Pancreas (tissue), 10 donors: ENCODE data around the gene CENPF. TPM values are rescaled to one million over a fixed set of nuclear protein-coding genes. Genes with fewer than 3 reads are reported as not detected.

Experiments
- ATAC-seq, 4 donors: fragments of 200-7000 bp; cut with Tn5 transposase; one replicate each; pipeline versions ENCODE4 v1.8.0 to v1.9.1; 2020; ENCODE audit warnings: mild to moderate bottlenecking in 4 of 4, moderate library complexity in 4 of 4
- DNase-seq, 6 donors: peaks; one replicate each; pipeline ENCODE4 v3.0.0-alpha.2; 2020
- FAIRE-seq: peaks from 2 replicates; lab custom pipeline; 2012; peaks lifted over from hg19 to GRCh38; lab: Jason Lieb, UNC
- H3K27ac ChIP-seq, 4 donors: fragments of 200-600 bp; sonication (generic); 1 replicate in 3 of 4; 2 replicates in 1 of 4; pipeline versions ENCODE4 v1.5.0 to v1.8.0; 2020
- H3K27me3 ChIP-seq, 4 donors: fragments of 200-600 bp; one replicate each; pipeline ENCODE4 v1.8.0; 2021
- H3K36me3 ChIP-seq, 3 donors: fragments of 200-600 bp; sonication (generic) in 1 of 3; one replicate each; pipeline versions ENCODE4 v1.5.0 to v1.8.0; 2020 to 2021
- H3K4me1 ChIP-seq, 3 donors: fragments of 200-600 bp; one replicate each; pipeline ENCODE4 v1.8.0; 2021
- H3K4me3 ChIP-seq, 4 donors: fragments of 200-600 bp; sonication (generic) in 2 of 4; one replicate each; pipeline versions ENCODE4 v1.5.0 to v1.8.0; 2020 to 2021
- H3K9me3 ChIP-seq, 4 donors: fragments of 200-600 bp; one replicate each; pipeline ENCODE4 v1.8.0; 2021
- CTCF ChIP-seq, 4 donors: fragments of 200-600 bp; sonication (generic) in 3 of 4; IDR thresholded peaks; one replicate each; pipeline versions ENCODE4 v1.5.0 to v1.8.0; 2021; ENCODE audit warnings: antibody characterized with exemption in 4 of 4
- WGBS, 2 donors: extraction: QIAGEN DNeasy Blood & Tissue Kit; methylation state at CpG; one replicate each; pipeline ENCODE4 v1.1.7; 2013; 5-methylcytosine and 5-hydroxymethylcytosine counted together
- intact Hi-C, 3 donors: fragments of 100-400 bp; cut with DNase I; formaldehyde crosslinking; loops; one replicate each; pipeline versions ENCODE4 v1.11.1 to v1.14.2; 2022
- polyA plus RNA-seq, 2 donors: library from polyadenylated mRNA; stranded (reverse); fragments of 200-250 nt; gene quantifications; one replicate each; pipeline ENCODE4 v1.2.3, GENCODE V29; 2013
- total RNA-seq, 6 donors: library from RNA; stranded (reverse); fragmentation: NEBNext Ultra II Directional in 4 of 6; extraction: Animal tissue kit (Norgen Biotek cat#: 25700) in 4 of 6; gene quantifications; one replicate each; pipeline versions ENCODE4 v1.2.1 to v1.2.4, GENCODE V29; 2021 to 2023
- donor health status: healthy with polysubstance abuse.
- donor health status: DM: no; HTN: no; CAD: no; lungs with moderate emphysema.
- donor health status: DM: no; HTN: no; CAD: no.
- donor health status: control.
- donor health status: control.
- donor health status: Bipolar disorder and iron deficiency.
- donor health status: DM: yes; HTN: yes; CAD: no.
- donor health status: DM: no; HTN: no; CAD: no.
- donor health status: DM: no; HTN: no; CAD: no.
- donor health status: DM: yes; HTN: yes; CAD: no.

The CENPF gene
- total and polyA plus RNA-seq, 8 donors: 0.05 to 2.0 (median 0.30) TPM

- no peaks in the 10 kb centered on the region for H3K9me3 ChIP-seq
- FAIRE-seq (no peak), DNase-seq (no peak), ATAC-seq (no peak)
- peaks cover 0 to 4% (median 0%) of the 10 kb centered on the region in 4 donors for H3K27me3 ChIP-seq
- no peaks in the 10 kb centered on the region for H3K36me3 ChIP-seq
- WGBS, 2 donors: 78 to 82% methylated on average over 3 of the region's 3 CpGs
- no peak overlapping the region for H3K27ac ChIP-seq
- no peak overlapping the region for H3K4me3 ChIP-seq
- no peak for TF ChIP-seq CTCF (IDR thresholded peaks at IDR 0.05)
- intact Hi-C loops: no loop called here
- H3K4me1 ChIP-seq: no peaks in the 10 kb centered on the region
These were observed 80.6 kb downstream of the CENPF start for GRCh38 chr1:214683621-214684020.

GRCh38 chr1:214685906-214686305, 82.9 kb downstream of the CENPF start:
- DNase-seq: no peak
- no peak overlapping the region for H3K4me3 ChIP-seq
- intact Hi-C loops: no loop called here
- peaks cover 0 to 11% (median 0%) of the 10 kb centered on the region in 4 donors for H3K27me3 ChIP-seq
- no peak for FAIRE-seq
- no peaks in the 10 kb centered on the region for H3K36me3 ChIP-seq
- ATAC-seq: no peak
- H3K9me3 ChIP-seq: no peaks in the 10 kb centered on the region
- H3K4me1 ChIP-seq: no peaks in the 10 kb centered on the region
- no peak overlapping the region for H3K27ac ChIP-seq
- no peak for TF ChIP-seq CTCF (IDR thresholded peaks at IDR 0.05)
- 6 to 7% methylated on average over 3 of the region's 3 CpGs for WGBS, 2 donors

GRCh38 chr1:214686497-214686896, 83.5 kb downstream of the CENPF start:
- no peak for TF ChIP-seq CTCF (IDR thresholded peaks at IDR 0.05)
- Histone ChIP-seq H3K4me1 (no peaks in the 10 kb centered on the region), H3K4me3 (no peak overlapping the region), H3K27ac (no peak overlapping the region), H3K9me3 (no peaks in the 10 kb centered on the region), H3K36me3 (no peaks in the 10 kb centered on the region), H3K27me3 (peaks cover 0 to 11% (median 0%) of the 10 kb centered on the region in 4 donors)
- 44 to 48% methylated on average over 5 of the region's 5 CpGs for WGBS, 2 donors
- ATAC-seq: no peak
- intact Hi-C loops: no loop called here
- no peak for DNase-seq
- no peak for FAIRE-seq

- intact Hi-C loops: no loop called here
- no peak for TF ChIP-seq CTCF (IDR thresholded peaks at IDR 0.05)
These were observed 85.9 kb downstream of the CENPF start for GRCh38 chr1:214688891-214689290.

GRCh38 chr1:214694769-214695168, 91.8 kb downstream of the CENPF start:
- H3K4me1 ChIP-seq: no peaks in the 10 kb centered on the region
- H3K9me3 ChIP-seq: no peaks in the 10 kb centered on the region
- no peaks in the 10 kb centered on the region for H3K27me3 ChIP-seq
- DNase-seq (no peak), FAIRE-seq (no peak), ATAC-seq (no peak)
- WGBS, 2 donors: 55 to 86% methylated on average over 4 of the region's 4 CpGs
- H3K36me3 ChIP-seq: no peaks in the 10 kb centered on the region
- no peak for TF ChIP-seq CTCF (IDR thresholded peaks at IDR 0.05)
- no peak overlapping the region for H3K4me3 ChIP-seq
- H3K27ac ChIP-seq: no peak overlapping the region
- intact Hi-C loops: no loop called here

More at GRCh38 chr1:214688891-214689290, 85.9 kb downstream of the CENPF start:
- H3K27ac ChIP-seq: no peak overlapping the region
- no peaks in the 10 kb centered on the region for H3K4me1 ChIP-seq
- peaks cover 0 to 7% (median 0%) of the 10 kb centered on the region in 4 donors for H3K27me3 ChIP-seq
- no peaks in the 10 kb centered on the region for H3K36me3 ChIP-seq
- H3K4me3 ChIP-seq: no peak overlapping the region
- FAIRE-seq (no peak), DNase-seq (no peak), ATAC-seq (no peak)
- H3K9me3 ChIP-seq: no peaks in the 10 kb centered on the region
- WGBS, 2 donors: 53 to 77% methylated on average over 3 of the region's 3 CpGs
